HCT116 (cell line): Measurements from ENCODE around the gene STAM2. TPM values are rescaled to one million over a fixed set of nuclear protein-coding genes. Genes with fewer than 3 reads are reported as not detected.

ENCODE experiments used
- ATAC-seq: fragments of 200-7000 bp; cut with Tn5 transposase; 2 replicates; pipeline ENCODE4 v1.9.1; 2020; ENCODE audit warnings: mild to moderate bottlenecking, moderate library complexity
- BruUV-seq: library from RNA; stranded (reverse); fragments of 400-500 nt; replicated peaks from 2 replicates; lab custom pipeline; 2021; lab: Mats Ljungman, UMichigan
- CTCF ChIA-PET: fragments of 300-600 bp; sonication (Branson Sonifier 250); formaldehyde crosslinking; loops from one replicate; lab custom pipeline; 2021; ENCODE audit warnings: antibody characterized with exemption; lab: Charles Lee
- POLR2A ChIA-PET: fragments of 300-600, 350-600 bp; sonication (Branson Sonifier 250); formaldehyde crosslinking; loops from one replicate; lab custom pipeline; 2021; ENCODE audit warnings: antibody characterized with exemption; lab: Charles Lee
- RAD21 ChIA-PET, 2 experiments: fragments of 300-600 bp; sonication (Branson Sonifier 250); formaldehyde crosslinking; loops; one replicate each; lab custom pipeline; 2023; ENCODE audit warnings: low total read pairs in 2 of 2; ENCODE audit not compliant: uncharacterized antibody in 2 of 2, unreplicated experiment in 2 of 2, low non-redundant PET in 1 of 2; lab: Charles Lee
- DNase-seq: peaks from one replicate; pipeline ENCODE4 v3.0.0-alpha.2; 2010; ENCODE audit warnings: low read depth, low spot score
- H2AFZ ChIP-seq: fragments of 200-600 bp; shearing (Covaris generic), sonication (generic); 2 replicates; pipeline ENCODE4 v1.6.1; 2017; ENCODE audit warnings: low read depth, mixed run types, mixed read lengths, antibody characterized with exemption, low read length; ENCODE audit not compliant: poor library complexity, severe bottlenecking
- H3K27ac ChIP-seq: 2 replicates; pipeline ENCODE4 v1.5.1; 2012; ENCODE audit warnings: low read depth, low read length
- H3K27me3 ChIP-seq: fragments of 200-600 bp; sonication (generic); 2 replicates; pipeline ENCODE4 v1.6.1; 2016; ENCODE audit warnings: mixed run types, low read length, mixed read lengths; ENCODE audit not compliant: insufficient read depth
- H3K36me3 ChIP-seq, 2 experiments: fragments of 200-500 bp in 1 of 2; fragments of 200-600 bp in 1 of 2; sonication (Bioruptor generic) in 1 of 2; sonication (generic) in 1 of 2; 2 replicates each; pipeline versions ENCODE4 v1.5.1 to v1.6.1; 2014 to 2016; ENCODE audit warnings: low read length in 2 of 2, inconsistent platforms in 1 of 2, mixed read lengths in 1 of 2, mixed run types in 1 of 2; ENCODE audit not compliant: insufficient read depth in 2 of 2, control insufficient read depth in 1 of 2
- H3K4me1 ChIP-seq, 2 experiments: fragments of 200-600 bp in 1 of 2; sonication (generic) in 1 of 2; 2 replicates each; pipeline versions ENCODE4 v1.5.1 to v1.6.1; 2012 to 2017; ENCODE audit warnings: low read length in 2 of 2, inconsistent platforms in 1 of 2, mild to moderate bottlenecking in 1 of 2, mixed read lengths in 1 of 2, mixed run types in 1 of 2, moderate library complexity in 1 of 2; ENCODE audit not compliant: insufficient read depth in 2 of 2, control insufficient read depth in 1 of 2
- H3K4me2 ChIP-seq: fragments of 200-600 bp; sonication (generic); 2 replicates; pipeline ENCODE4 v1.6.1; 2017; ENCODE audit warnings: mixed run types, low read length, mixed read lengths
- H3K4me3 ChIP-seq, 2 experiments: fragments of 200-600 bp in 1 of 2; sonication (generic) in 1 of 2; replicated peaks in 1 of 2; 2 replicates each; pipeline ENCODE4 v1.5.1; 2011 to 2016; ENCODE audit warnings: low read length in 2 of 2, control low read depth in 1 of 2, low read depth in 1 of 2, mild to moderate bottlenecking in 1 of 2, mixed read lengths in 1 of 2, mixed run types in 1 of 2
- H3K79me2 ChIP-seq: fragments of 200-600 bp; sonication (generic); 2 replicates; pipeline ENCODE4 v1.6.1; 2017; ENCODE audit warnings: mild to moderate bottlenecking, mixed run types, low read length, moderate library complexity, mixed read lengths; ENCODE audit not compliant: insufficient read depth
- H3K9ac ChIP-seq: fragments of 200-600 bp; sonication (generic); 2 replicates; pipeline ENCODE4 v1.6.1; 2016; ENCODE audit warnings: low read length, mixed read lengths
- H3K9me2 ChIP-seq: fragments of 200-600 bp; sonication (generic), shearing (Covaris generic); 2 replicates; pipeline ENCODE4 v1.6.1; 2017; ENCODE audit warnings: mixed run types, mild to moderate bottlenecking, moderate library complexity; ENCODE audit not compliant: insufficient read depth
- H3K9me3 ChIP-seq, 2 experiments: fragments of 200-500 bp in 1 of 2; fragments of 200-600 bp in 1 of 2; sonication (Bioruptor generic) in 1 of 2; sonication (generic) in 1 of 2; 2 replicates each; pipeline ENCODE4 v1.6.1; 2014 to 2017; ENCODE audit warnings: low read length in 2 of 2, mixed read lengths in 2 of 2, inconsistent platforms in 1 of 2, low read depth in 1 of 2, mild to moderate bottlenecking in 1 of 2, mixed run types in 1 of 2, moderate library complexity in 1 of 2; ENCODE audit not compliant: control insufficient read depth in 1 of 2, insufficient read depth in 1 of 2
- H4K20me1 ChIP-seq: fragments of 200-600 bp; sonication (generic), shearing (Covaris generic); 2 replicates; pipeline ENCODE4 v1.6.1; 2017; ENCODE audit warnings: mixed run types, mild to moderate bottlenecking, moderate library complexity; ENCODE audit not compliant: insufficient read depth
- CBX3 ChIP-seq: IDR thresholded peaks from 2 replicates; pipeline ENCODE4 v1.6.1; 2012; ENCODE audit warnings: low read depth
- CEBPB ChIP-seq: IDR thresholded peaks from 2 replicates; pipeline ENCODE4 v1.6.1; 2012; ENCODE audit warnings: low read depth
- EGR1 ChIP-seq: IDR thresholded peaks from 2 replicates; pipeline ENCODE4 v1.6.1; 2012; ENCODE audit warnings: low read depth
- ELF1 ChIP-seq: IDR thresholded peaks from 2 replicates; pipeline ENCODE4 v1.6.1; 2012; ENCODE audit warnings: low read depth, borderline replicate concordance
- EZH2 ChIP-seq: fragments of 200-600 bp; sonication (generic); IDR thresholded peaks from 2 replicates; pipeline ENCODE4 v1.6.1; 2017; ENCODE audit warnings: antibody characterized with exemption, mixed run types
- EZH2phosphoT487 ChIP-seq: fragments of 200-600 bp; IDR thresholded peaks from 2 replicates; pipeline ENCODE4 v1.6.1; 2018; ENCODE audit warnings: antibody characterized with exemption, borderline replicate concordance
- FOSL1 ChIP-seq: IDR thresholded peaks from 2 replicates; pipeline ENCODE4 v1.6.1; 2012; ENCODE audit warnings: low read depth
- JUND ChIP-seq: IDR thresholded peaks from 2 replicates; pipeline ENCODE4 v1.6.1; 2012
- POLR2A ChIP-seq: IDR thresholded peaks from 2 replicates; pipeline ENCODE4 v1.7.0; 2011; ENCODE audit warnings: borderline replicate concordance; ENCODE audit not compliant: insufficient read depth, insufficient read length; ENCODE audit errors: extremely low read depth
- POLR2AphosphoS5 ChIP-seq: IDR thresholded peaks from 2 replicates; pipeline ENCODE4 v1.6.1; 2011; ENCODE audit warnings: mild to moderate bottlenecking, low read depth, low read length, moderate library complexity
- RAD21 ChIP-seq: IDR thresholded peaks from 2 replicates; pipeline ENCODE4 v1.6.1; 2012; ENCODE audit warnings: low read depth, mild to moderate bottlenecking
- SIN3A ChIP-seq: IDR thresholded peaks from 2 replicates; pipeline ENCODE4 v1.6.1; 2012; ENCODE audit warnings: low read depth
- SRF ChIP-seq: IDR thresholded peaks from 2 replicates; pipeline ENCODE4 v1.6.1; 2012; ENCODE audit warnings: low read depth
- ZFX ChIP-seq: fragments of 450-650 bp; IDR thresholded peaks from 2 replicates; pipeline ENCODE4 v1.6.1; 2017
- ZNF274 ChIP-seq: fragments of 200-500 bp; sonication (Bioruptor generic); IDR thresholded peaks from 2 replicates; pipeline ENCODE4 v1.6.1; 2014; ENCODE audit warnings: mild to moderate bottlenecking, low read depth, low read length, inconsistent platforms
- intact Hi-C: fragments of 100-400 bp; cut with micrococcal nuclease; formaldehyde crosslinking; loops from 2 replicates; pipeline ENCODE4 v1.10.0; 2022
- total RNA-seq: library from RNA; stranded (reverse); gene quantifications from one replicate; pipeline ENCODE4 v1.2.1, GENCODE V29; 2021; ENCODE audit not compliant: unreplicated experiment
- TF ChIP-seq, protein P1 (sequence below), 3 experiments: fragments of 200-600 bp in 1 of 3; sonication (generic) in 1 of 3; IDR thresholded peaks in 2 of 3; conservative IDR thresholded peaks in 1 of 3; 2 replicates each; pipeline ENCODE4 v1.5.1; 2012 to 2017; ENCODE audit warnings: low read depth in 2 of 3, low read length in 2 of 3, antibody characterized with exemption in 1 of 3, borderline replicate concordance in 1 of 3, control low read depth in 1 of 3, mild to moderate bottlenecking in 1 of 3, mixed read lengths in 1 of 3, mixed run types in 1 of 3, moderate library complexity in 1 of 3; ENCODE audit not compliant: insufficient read depth in 1 of 3
- TF ChIP-seq, protein P2 (sequence below): IDR thresholded peaks from 2 replicates; pipeline ENCODE4 v1.6.1; 2012
- TF ChIP-seq, protein P3 (sequence below): IDR thresholded peaks from 2 replicates; pipeline ENCODE4 v1.6.1; 2012

Gene STAM2
- total RNA-seq, 1 experiment from 2014 or later, result 19.2 TPM

DNA sequence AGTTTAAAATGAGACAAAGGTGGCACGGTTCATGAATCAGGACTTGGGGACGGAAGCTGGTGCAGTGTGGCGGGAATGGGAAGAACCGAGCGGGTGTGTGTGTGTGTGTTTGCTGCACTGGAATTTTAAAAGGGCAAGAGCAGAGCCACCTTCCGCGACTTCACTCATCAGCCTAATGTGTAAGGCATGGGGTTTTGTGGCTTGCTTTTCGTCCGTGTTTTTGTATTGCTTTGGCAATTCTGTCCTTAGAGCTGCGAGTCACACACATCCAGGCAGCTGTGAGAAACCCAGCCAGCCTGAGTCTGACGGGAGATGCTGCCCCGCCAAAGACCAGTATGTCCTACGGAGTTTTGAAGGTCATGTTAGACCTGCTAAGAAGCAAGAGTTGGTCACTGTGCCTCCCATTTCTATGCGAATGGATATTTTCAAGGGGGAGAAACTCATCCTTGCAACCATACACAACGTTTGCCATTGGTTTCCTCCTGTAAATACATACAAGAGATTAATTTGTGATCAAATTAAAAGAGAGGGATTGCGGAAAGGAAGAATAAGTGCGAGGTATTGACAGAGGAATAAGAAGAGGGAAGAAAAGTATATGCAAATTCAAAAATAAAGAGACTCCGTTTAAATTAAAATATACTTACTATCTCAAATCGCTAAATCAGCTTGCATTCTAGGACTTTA lies 76.1 kb downstream of the STAM2 start:
- Histone ChIP-seq H3K79me2 (no peaks in the 10 kb centered on the region), H3K4me3 (peak overlapping the region; percentile 42 to 58), H3K9me2 (no peaks in the 10 kb centered on the region), H3K27ac (no peak overlapping the region), H3K9me3 (no peaks in the 10 kb centered on the region), H3K27me3 (no peaks in the 10 kb centered on the region), H2AFZ (peak overlapping the region; percentile 51), H3K9ac (peak overlapping the region; percentile 47), H3K4me1 (peaks cover 0 to 21% of the 10 kb centered on the region in 2 experiments; a peak in 2 of 4 replicates), H3K36me3 (no peaks in the 10 kb centered on the region), H4K20me1 (no peaks in the 10 kb centered on the region), H3K4me2 (peak overlapping the region; percentile 80)
- peak; percentile 42 for ATAC-seq
- no TSS peak for BruUV-seq
- POLR2A ChIA-PET, result no interaction called here
- TF ChIP-seq POLR2A, result no peak
- TF ChIP-seq SIN3A, result no peak
- no peak for TF ChIP-seq CBX3
- TF ChIP-seq EZH2, result no peak
- TF ChIP-seq POLR2AphosphoS5, result no peak
- no peak for TF ChIP-seq EZH2phosphoT487
- no peak for TF ChIP-seq FOSL1
- no peak for TF ChIP-seq SRF
- TF ChIP-seq ELF1, result no peak
- CTCF ChIA-PET, result no interaction called here
- no peak for DNase-seq
- intact Hi-C loops, result no loop called here
- RAD21 ChIA-PET, result no interaction called here

DNA sequence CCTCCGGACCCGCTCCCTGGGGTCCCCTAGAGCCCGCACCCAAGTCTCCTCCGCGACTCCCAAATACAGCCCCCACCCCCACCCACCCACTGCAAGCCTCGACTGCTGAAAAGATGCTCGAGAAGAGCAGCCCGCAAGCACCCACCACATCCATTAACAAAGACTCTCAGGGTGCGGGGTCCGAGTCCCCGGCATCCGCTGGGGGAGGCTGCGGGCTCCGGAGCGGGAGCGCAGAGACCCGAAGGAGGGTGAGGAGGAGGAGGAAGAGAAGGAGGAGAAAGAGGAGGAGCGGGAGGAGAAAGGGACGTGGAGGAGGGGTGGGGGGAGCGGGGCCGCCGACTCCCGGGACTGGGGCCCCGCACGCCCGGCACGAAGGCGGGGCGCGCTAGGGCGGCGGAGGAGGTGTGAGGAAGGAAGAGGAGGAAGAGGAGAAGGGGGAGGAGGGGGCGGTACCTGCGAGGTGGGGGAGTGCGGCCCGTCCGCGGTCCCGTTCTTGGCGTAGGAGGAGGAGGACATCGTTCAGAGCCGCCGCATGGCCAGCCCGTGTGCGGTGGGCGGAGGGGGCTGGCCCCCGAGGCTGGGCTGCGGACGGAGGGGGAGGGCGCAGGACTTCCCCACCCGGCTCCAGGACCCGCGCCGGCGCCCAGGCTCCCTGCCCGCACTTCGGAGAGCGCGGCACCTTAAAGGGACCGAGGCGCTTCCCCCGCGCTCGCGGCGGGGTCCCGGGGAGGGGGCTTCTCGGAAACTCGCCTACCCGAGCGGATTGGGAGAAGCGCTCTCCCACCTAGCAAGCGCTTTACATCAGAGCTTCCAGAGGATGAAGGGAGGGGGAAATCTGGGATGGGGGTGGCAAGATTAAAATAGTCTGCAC lies 76.8 kb downstream of the STAM2 start, which contains the start of gene CACNB4:
TSS of gene CACNB4 (minus strand) at position 549 of the 871 bp plus-strand sequence.
- POLR2A ChIA-PET, result no interaction called here
- Histone ChIP-seq H3K9ac (peak within 1 kb of the TSS; percentile 47), H3K4me3 (peak within 1 kb of the TSS; percentile 42 to 58), H3K27ac (peak within 1 kb of the TSS; percentile 4; the same call in 1 of the 2 replicates), H4K20me1 (no peaks in the 10 kb centered on the region), H3K9me2 (no peaks in the 10 kb centered on the region), H3K4me2 (peak within 1 kb of the TSS; percentile 80), H2AFZ (peak within 1 kb of the TSS; percentile 51), H3K9me3 (no peaks in the 10 kb centered on the region), H3K4me1 (peaks cover 0 to 21% of the 10 kb centered on the region in 2 experiments; a peak in 2 of 4 replicates), H3K36me3 (no peaks in the 10 kb centered on the region), H3K27me3 (no peaks in the 10 kb centered on the region), H3K79me2 (no peaks in the 10 kb centered on the region)
- peak; percentile 53 for ATAC-seq
- CTCF ChIA-PET, result no interaction called here
- RAD21 ChIA-PET, result no interaction called here
- BruUV-seq, result no TSS peak
- intact Hi-C loops, result no loop called here
- no peak for DNase-seq
- no peak for TF ChIP-seq EZH2
- no peak for TF ChIP-seq JUND
- no peak for TF ChIP-seq POLR2AphosphoS5
- TF ChIP-seq, protein P1, sequence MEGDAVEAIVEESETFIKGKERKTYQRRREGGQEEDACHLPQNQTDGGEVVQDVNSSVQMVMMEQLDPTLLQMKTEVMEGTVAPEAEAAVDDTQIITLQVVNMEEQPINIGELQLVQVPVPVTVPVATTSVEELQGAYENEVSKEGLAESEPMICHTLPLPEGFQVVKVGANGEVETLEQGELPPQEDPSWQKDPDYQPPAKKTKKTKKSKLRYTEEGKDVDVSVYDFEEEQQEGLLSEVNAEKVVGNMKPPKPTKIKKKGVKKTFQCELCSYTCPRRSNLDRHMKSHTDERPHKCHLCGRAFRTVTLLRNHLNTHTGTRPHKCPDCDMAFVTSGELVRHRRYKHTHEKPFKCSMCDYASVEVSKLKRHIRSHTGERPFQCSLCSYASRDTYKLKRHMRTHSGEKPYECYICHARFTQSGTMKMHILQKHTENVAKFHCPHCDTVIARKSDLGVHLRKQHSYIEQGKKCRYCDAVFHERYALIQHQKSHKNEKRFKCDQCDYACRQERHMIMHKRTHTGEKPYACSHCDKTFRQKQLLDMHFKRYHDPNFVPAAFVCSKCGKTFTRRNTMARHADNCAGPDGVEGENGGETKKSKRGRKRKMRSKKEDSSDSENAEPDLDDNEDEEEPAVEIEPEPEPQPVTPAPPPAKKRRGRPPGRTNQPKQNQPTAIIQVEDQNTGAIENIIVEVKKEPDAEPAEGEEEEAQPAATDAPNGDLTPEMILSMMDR (IDR thresholded peaks at IDR 0.05 in 2 of 3, conservative IDR thresholded peaks at IDR 0.05 in 1 of 3; ENCODE audit: borderline replicate concordance in 1 of 3, insufficient read depth in 1 of 3, low read depth in 2 of 3, low read length in 2 of 3), result no peak
- TF ChIP-seq RAD21, result no peak
- no peak for TF ChIP-seq CEBPB
- TF ChIP-seq EGR1, result no peak
- TF ChIP-seq, protein P2, sequence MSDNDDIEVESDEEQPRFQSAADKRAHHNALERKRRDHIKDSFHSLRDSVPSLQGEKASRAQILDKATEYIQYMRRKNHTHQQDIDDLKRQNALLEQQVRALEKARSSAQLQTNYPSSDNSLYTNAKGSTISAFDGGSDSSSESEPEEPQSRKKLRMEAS, result no peak
- no peak for TF ChIP-seq ZNF274
- no peak for TF ChIP-seq ZFX
- TF ChIP-seq, protein P3, sequence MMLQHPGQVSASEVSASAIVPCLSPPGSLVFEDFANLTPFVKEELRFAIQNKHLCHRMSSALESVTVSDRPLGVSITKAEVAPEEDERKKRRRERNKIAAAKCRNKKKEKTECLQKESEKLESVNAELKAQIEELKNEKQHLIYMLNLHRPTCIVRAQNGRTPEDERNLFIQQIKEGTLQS, result no peak
